HFF-Myc (cell line): ENCODE data around the gene RALGAPA2.

Source experiments
- DNase-seq: peaks from one replicate; pipeline ENCODE4 v3.0.0-alpha.2; 2011; ENCODE audit warnings: low read depth; ENCODE audit errors: extremely low read depth
- H3K4me3 ChIP-seq: replicated peaks from 2 replicates; pipeline ENCODE4 v1.5.1; 2011; ENCODE audit warnings: low read depth, mild to moderate bottlenecking, control low read depth, low read length
- TF ChIP-seq, protein P1 (sequence below): IDR thresholded peaks from 2 replicates; pipeline ENCODE4 v1.5.1; 2012; ENCODE audit warnings: mild to moderate bottlenecking, low read depth, low read length, control low read depth; ENCODE audit errors: missing control alignments

RALGAPA2 gene

GRCh38 chr20:20412750-20413149 lies 299.7 kb downstream of the RALGAPA2 start:
- H3K4me3 ChIP-seq: no peak overlapping the region
- no peak for DNase-seq
- TF ChIP-seq, protein P1, sequence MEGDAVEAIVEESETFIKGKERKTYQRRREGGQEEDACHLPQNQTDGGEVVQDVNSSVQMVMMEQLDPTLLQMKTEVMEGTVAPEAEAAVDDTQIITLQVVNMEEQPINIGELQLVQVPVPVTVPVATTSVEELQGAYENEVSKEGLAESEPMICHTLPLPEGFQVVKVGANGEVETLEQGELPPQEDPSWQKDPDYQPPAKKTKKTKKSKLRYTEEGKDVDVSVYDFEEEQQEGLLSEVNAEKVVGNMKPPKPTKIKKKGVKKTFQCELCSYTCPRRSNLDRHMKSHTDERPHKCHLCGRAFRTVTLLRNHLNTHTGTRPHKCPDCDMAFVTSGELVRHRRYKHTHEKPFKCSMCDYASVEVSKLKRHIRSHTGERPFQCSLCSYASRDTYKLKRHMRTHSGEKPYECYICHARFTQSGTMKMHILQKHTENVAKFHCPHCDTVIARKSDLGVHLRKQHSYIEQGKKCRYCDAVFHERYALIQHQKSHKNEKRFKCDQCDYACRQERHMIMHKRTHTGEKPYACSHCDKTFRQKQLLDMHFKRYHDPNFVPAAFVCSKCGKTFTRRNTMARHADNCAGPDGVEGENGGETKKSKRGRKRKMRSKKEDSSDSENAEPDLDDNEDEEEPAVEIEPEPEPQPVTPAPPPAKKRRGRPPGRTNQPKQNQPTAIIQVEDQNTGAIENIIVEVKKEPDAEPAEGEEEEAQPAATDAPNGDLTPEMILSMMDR: no peak

GRCh38 chr20:20411836-20412235 lies 300.6 kb downstream of the RALGAPA2 start:
- DNase-seq: no peak
- TF ChIP-seq, protein P1: no peak
- no peak overlapping the region for H3K4me3 ChIP-seq

DNA sequence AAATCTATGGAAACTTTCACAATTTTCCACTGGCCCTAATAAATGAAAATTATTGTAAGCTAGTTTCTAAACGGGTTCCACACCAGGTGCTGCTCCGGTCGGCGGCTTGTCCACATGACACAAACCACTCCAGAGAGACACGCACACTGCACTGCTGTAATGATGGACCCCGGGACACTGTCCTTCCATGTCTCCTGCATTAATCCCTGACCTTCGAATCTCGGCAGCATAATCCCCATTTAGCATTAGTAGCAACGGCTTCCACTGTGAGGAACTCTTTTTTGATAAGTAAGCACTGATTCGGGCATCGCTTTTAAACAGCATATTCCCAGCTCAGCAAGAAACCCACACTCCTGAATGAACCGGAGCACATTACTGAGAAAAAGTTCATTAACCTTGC lies 301.0 kb downstream of the RALGAPA2 start:
- H3K4me3 ChIP-seq: no peak overlapping the region
- TF ChIP-seq, protein P1: no peak
- DNase-seq: no peak

- DNase-seq: no peak
- no peak overlapping the region for H3K4me3 ChIP-seq
- TF ChIP-seq, protein P1: no peak
Observed at GRCh38 chr20:20410678-20411077, 301.8 kb downstream of the RALGAPA2 start.

GRCh38 chr20:20409331-20409730 lies 303.1 kb downstream of the RALGAPA2 start:
- no peak for DNase-seq
- TF ChIP-seq, protein P1: no peak
- H3K4me3 ChIP-seq: no peak overlapping the region

GRCh38 chr20:20407891-20408805 lies 304.3 kb downstream of the RALGAPA2 start:
- DNase-seq: peak; percentile 15

More at GRCh38 chr20:20407891-20408805, 304.3 kb downstream of the RALGAPA2 start:
- H3K4me3 ChIP-seq: no peak overlapping the region
- TF ChIP-seq, protein P1: peak; percentile 50
